ENCODE measurements around the gene S100A6. TPM values are rescaled to one million over a fixed set of nuclear protein-coding genes. Genes with fewer than 3 reads are reported as not detected.

S100A6 gene
- total RNA-seq, 1 experiment from 2014 or later = 19.2 TPM

DNA sequence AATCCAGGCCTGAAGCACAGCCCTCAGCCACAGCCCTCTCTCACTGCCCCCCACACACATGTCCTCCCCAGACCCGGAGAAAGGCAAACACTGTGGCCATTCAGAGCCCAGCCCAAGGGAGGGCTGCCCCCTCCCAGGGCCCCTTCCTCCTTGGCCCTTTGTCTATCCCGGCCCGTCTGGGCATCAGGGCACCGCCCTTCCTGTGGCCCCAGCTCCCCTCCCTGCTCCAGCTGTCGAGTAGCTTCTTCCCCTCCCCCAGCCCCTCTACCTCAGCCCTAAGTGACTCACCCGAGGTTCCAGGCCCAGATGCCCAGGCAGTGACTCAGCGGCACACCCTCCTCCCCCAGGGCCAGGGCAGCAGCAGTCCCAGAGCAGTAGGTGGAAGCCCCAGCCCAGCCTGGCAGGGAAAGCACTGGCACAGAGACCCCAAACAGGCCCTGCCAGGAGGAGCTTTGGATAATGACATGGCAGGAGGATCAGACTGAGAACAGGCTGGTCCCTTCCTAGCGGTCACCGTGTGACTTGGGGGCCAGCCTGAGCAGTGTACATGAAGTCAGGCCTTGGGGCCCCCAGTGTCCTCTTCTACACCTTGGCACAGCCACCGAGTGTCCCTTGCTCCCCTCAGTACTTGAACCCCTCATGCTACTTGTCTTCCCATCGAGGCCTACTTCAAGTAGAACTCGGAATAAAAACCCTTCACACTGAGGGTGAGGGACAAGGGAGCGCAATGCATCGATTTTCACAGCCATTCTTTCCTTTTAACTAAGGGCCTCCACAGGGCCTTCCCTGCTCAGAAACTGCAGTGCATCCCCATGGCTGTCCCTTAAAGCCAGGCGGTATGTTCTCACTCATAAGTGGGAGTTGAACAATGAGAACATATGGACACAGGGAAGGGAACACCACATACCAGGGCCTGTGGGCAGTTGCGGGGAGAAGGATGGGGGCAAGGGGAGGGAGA lies 30.9 kb upstream of the S100A6 start (continued):
- TF ChIP-seq NFYB (CRISPR knock-in tag; conservative IDR thresholded peaks at IDR 0.05; ENCODE audit: low read depth) (no peak), SMAD4 (CRISPR knock-in tag; IDR thresholded peaks at IDR 0.05) (no peak), JUN (CRISPR knock-in tag; IDR thresholded peaks at IDR 0.05) (peak; percentile 79; the same call in 1 of the 2 replicates), TEAD4 (CRISPR knock-in tag; IDR thresholded peaks at IDR 0.05) (no peak), NFE2L1 (CRISPR knock-in tag; IDR thresholded peaks at IDR 0.05) (peak; percentile 91; the same call in 1 of the 2 replicates), ZNF396 (CRISPR knock-in tag; IDR thresholded peaks at IDR 0.05; ENCODE audit: borderline replicate concordance) (no peak), ATF1 (CRISPR knock-in tag; IDR thresholded peaks at IDR 0.05) (no peak), GTF2I (CRISPR knock-in tag; conservative IDR thresholded peaks at IDR 0.05) (no peak), ZNF219 (CRISPR knock-in tag; IDR thresholded peaks at IDR 0.05; ENCODE audit: borderline replicate concordance) (no peak), NFATC4 (CRISPR knock-in tag; IDR thresholded peaks at IDR 0.05) (no peak), NR2C2 (CRISPR knock-in tag; IDR thresholded peaks at IDR 0.05) (no peak)
- TF ChIP-seq, protein P1, sequence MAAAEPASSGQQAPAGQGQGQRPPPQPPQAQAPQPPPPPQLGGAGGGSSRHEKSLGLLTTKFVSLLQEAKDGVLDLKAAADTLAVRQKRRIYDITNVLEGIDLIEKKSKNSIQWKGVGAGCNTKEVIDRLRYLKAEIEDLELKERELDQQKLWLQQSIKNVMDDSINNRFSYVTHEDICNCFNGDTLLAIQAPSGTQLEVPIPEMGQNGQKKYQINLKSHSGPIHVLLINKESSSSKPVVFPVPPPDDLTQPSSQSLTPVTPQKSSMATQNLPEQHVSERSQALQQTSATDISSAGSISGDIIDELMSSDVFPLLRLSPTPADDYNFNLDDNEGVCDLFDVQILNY (CRISPR knock-in tag; IDR thresholded peaks at IDR 0.05) = no peak
- TF ChIP-seq, protein P2, sequence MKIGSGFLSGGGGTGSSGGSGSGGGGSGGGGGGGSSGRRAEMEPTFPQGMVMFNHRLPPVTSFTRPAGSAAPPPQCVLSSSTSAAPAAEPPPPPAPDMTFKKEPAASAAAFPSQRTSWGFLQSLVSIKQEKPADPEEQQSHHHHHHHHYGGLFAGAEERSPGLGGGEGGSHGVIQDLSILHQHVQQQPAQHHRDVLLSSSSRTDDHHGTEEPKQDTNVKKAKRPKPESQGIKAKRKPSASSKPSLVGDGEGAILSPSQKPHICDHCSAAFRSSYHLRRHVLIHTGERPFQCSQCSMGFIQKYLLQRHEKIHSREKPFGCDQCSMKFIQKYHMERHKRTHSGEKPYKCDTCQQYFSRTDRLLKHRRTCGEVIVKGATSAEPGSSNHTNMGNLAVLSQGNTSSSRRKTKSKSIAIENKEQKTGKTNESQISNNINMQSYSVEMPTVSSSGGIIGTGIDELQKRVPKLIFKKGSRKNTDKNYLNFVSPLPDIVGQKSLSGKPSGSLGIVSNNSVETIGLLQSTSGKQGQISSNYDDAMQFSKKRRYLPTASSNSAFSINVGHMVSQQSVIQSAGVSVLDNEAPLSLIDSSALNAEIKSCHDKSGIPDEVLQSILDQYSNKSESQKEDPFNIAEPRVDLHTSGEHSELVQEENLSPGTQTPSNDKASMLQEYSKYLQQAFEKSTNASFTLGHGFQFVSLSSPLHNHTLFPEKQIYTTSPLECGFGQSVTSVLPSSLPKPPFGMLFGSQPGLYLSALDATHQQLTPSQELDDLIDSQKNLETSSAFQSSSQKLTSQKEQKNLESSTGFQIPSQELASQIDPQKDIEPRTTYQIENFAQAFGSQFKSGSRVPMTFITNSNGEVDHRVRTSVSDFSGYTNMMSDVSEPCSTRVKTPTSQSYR (CRISPR knock-in tag; IDR thresholded peaks at IDR 0.05) = peak; percentile 91
- TF ChIP-seq, protein P3, sequence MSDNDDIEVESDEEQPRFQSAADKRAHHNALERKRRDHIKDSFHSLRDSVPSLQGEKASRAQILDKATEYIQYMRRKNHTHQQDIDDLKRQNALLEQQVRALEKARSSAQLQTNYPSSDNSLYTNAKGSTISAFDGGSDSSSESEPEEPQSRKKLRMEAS (CRISPR knock-in tag; IDR thresholded peaks at IDR 0.05) = 0 out of 2 replicates have a peak, but pooled peaks have one; percentile 26
- TF ChIP-seq, protein P4, sequence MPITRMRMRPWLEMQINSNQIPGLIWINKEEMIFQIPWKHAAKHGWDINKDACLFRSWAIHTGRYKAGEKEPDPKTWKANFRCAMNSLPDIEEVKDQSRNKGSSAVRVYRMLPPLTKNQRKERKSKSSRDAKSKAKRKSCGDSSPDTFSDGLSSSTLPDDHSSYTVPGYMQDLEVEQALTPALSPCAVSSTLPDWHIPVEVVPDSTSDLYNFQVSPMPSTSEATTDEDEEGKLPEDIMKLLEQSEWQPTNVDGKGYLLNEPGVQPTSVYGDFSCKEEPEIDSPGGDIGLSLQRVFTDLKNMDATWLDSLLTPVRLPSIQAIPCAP (CRISPR knock-in tag; IDR thresholded peaks at IDR 0.05) = no peak
- TF ChIP-seq, protein P5, sequence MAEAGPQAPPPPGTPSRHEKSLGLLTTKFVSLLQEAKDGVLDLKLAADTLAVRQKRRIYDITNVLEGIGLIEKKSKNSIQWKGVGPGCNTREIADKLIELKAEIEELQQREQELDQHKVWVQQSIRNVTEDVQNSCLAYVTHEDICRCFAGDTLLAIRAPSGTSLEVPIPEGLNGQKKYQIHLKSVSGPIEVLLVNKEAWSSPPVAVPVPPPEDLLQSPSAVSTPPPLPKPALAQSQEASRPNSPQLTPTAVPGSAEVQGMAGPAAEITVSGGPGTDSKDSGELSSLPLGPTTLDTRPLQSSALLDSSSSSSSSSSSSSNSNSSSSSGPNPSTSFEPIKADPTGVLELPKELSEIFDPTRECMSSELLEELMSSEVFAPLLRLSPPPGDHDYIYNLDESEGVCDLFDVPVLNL (CRISPR knock-in tag; IDR thresholded peaks at IDR 0.05; ENCODE audit: borderline replicate concordance, low read depth) = no peak

DNA sequence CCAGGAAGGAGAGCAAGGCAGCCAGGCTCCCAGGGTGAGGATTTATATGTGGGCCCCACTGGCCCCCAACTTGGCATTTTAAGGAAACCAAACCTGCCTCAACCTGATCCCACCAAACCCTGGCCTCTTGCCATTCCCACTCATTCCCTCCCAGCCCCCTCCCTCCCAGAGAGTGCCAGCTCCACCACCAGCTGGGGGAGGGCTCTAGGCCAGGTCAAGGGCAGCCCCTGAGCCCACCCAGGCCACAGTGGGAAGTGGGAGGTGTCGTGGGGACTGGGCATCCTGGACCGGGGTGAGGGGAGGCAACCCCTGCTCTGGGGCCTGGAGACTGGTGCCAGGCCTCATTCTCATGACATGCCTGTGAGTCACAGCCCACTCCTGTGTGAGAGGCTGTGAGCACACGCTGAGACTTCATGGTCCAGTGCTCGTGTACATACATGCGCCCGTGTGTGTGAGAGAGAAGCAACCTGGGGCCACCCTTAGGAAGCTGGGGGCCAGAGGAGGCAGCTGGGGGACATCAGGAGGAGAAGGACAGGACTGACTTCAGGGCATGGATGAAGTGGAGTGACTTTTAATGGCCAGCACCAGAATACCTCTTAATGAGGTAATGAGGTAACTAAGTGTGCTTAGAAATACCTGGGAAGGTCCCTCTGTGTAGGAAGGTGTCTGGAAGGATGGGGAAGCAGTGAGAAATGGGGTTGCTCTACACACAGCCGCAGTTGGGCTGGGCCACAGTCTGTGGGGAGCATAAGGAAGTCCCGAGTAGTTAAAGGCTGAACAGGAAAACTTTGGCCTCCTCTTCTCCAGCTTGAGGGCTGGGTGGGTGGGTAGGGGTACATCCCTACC lies 30.0 kb upstream of the S100A6 start, which contains the start of gene S100A2:
Gene S100A2 (minus strand): TSS at position 316 of the 846 bp plus-strand sequence. CDS start 1,967 bp downstream, outside the sequence.
- DNase-seq (ENCODE audit: low spot score) (no peak), ATAC-seq (no peak)
- Mint-ChIP-seq H3K9me3 (no peaks in the 10 kb centered on the region), H3K4me1 (peaks cover 33% of the 10 kb centered on the region), H3K4me3 (no peak within 1 kb of the TSS), H3K27me3 (ENCODE audit: low read depth) (no peaks in the 10 kb centered on the region), H3K27ac (peak within 1 kb of the TSS; percentile 85), H3K36me3 (no peaks in the 10 kb centered on the region)
- ChIA-PET CTCF (interaction anchor here (0.6 to 2.2 kb wide), 14 partner anchors 15 to 213 kb away, joined by 3 to 33 read pairs (median 5); partner anchors contain the start of genes CHTOP, S100A13, S100A14 and S100A4), POLR2A (interaction anchor here (0.6 kb wide), 1 partner anchor 40 kb away, joined by 3 read pairs; no protein-coding TSS in a partner anchor)
- no peak for TF ChIP-seq MXD4 (CRISPR knock-in tag; IDR thresholded peaks at IDR 0.05; ENCODE audit: borderline replicate concordance)
- TF ChIP-seq SMAD4 (CRISPR knock-in tag; IDR thresholded peaks at IDR 0.05) = no peak
- no peak for TF ChIP-seq ZNF671 (CRISPR knock-in tag; IDR thresholded peaks at IDR 0.05)
- TF ChIP-seq ELF4 (CRISPR knock-in tag; IDR thresholded peaks at IDR 0.05; ENCODE audit: low read depth) = no peak
- no peak for TF ChIP-seq ZBTB21 (CRISPR knock-in tag; IDR thresholded peaks at IDR 0.05; ENCODE audit: borderline replicate concordance)
- TF ChIP-seq, protein P4 (CRISPR knock-in tag; IDR thresholded peaks at IDR 0.05) = no peak
- no peak for TF ChIP-seq NR1H2 (CRISPR knock-in tag; IDR thresholded peaks at IDR 0.05)
- TF ChIP-seq SMAD3 (CRISPR knock-in tag; IDR thresholded peaks at IDR 0.05; ENCODE audit: borderline replicate concordance) = no peak
- TF ChIP-seq, protein P6, sequence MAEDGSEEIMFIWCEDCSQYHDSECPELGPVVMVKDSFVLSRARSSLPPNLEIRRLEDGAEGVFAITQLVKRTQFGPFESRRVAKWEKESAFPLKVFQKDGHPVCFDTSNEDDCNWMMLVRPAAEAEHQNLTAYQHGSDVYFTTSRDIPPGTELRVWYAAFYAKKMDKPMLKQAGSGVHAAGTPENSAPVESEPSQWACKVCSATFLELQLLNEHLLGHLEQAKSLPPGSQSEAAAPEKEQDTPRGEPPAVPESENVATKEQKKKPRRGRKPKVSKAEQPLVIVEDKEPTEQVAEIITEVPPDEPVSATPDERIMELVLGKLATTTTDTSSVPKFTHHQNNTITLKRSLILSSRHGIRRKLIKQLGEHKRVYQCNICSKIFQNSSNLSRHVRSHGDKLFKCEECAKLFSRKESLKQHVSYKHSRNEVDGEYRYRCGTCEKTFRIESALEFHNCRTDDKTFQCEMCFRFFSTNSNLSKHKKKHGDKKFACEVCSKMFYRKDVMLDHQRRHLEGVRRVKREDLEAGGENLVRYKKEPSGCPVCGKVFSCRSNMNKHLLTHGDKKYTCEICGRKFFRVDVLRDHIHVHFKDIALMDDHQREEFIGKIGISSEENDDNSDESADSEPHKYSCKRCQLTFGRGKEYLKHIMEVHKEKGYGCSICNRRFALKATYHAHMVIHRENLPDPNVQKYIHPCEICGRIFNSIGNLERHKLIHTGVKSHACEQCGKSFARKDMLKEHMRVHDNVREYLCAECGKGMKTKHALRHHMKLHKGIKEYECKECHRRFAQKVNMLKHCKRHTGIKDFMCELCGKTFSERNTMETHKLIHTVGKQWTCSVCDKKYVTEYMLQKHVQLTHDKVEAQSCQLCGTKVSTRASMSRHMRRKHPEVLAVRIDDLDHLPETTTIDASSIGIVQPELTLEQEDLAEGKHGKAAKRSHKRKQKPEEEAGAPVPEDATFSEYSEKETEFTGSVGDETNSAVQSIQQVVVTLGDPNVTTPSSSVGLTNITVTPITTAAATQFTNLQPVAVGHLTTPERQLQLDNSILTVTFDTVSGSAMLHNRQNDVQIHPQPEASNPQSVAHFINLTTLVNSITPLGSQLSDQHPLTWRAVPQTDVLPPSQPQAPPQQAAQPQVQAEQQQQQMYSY (CRISPR knock-in tag; IDR thresholded peaks at IDR 0.05) = no peak
- no peak for TF ChIP-seq ZNF396 (CRISPR knock-in tag; IDR thresholded peaks at IDR 0.05; ENCODE audit: borderline replicate concordance)
